HG03097 (cell line): ENCODE data around the gene MRC2.
"Not testable (repeated sequence)": the region's sequence is repeated elsewhere in the genome, so short reads cannot be mapped to it uniquely, and the experiment has no call there.

Experiments used
- ATAC-seq: cut with Tn5 transposase; IDR thresholded peaks from one replicate; pipeline ENCODE4 v1.9.1; 2021; ENCODE audit not compliant: unreplicated experiment, low FRiP score

Gene MRC2

GRCh38 chr17:62676231-62676943 lies 48.9 kb downstream of the MRC2 start:
- no peak for ATAC-seq

GRCh38 chr17:62676952-62677596 lies 49.6 kb downstream of the MRC2 start:
- no peak for ATAC-seq

- no peak for ATAC-seq
Observed at GRCh38 chr17:62678214-62678919, 50.9 kb downstream of the MRC2 start.

- no peak for ATAC-seq
Observed at GRCh38 chr17:62679866-62680377, 52.5 kb downstream of the MRC2 start.

GRCh38 chr17:62680541-62681052 lies 53.1 kb downstream of the MRC2 start:
- ATAC-seq = no peak

- ATAC-seq = no peak
Observed at GRCh38 chr17:62681061-62681938, 53.8 kb downstream of the MRC2 start.

- no peak for ATAC-seq
Observed at GRCh38 chr17:62681939-62682381, 54.5 kb downstream of the MRC2 start.

GRCh38 chr17:62684179-62684578 lies 56.7 kb downstream of the MRC2 start:
- ATAC-seq = no peak

- ATAC-seq = no peak
Observed at GRCh38 chr17:62687997-62688396, 60.5 kb downstream of the MRC2 start.

GRCh38 chr17:62688398-62689160 lies 61.1 kb downstream of the MRC2 start:
- ATAC-seq = no peak

- ATAC-seq = no peak
Observed at GRCh38 chr17:62689441-62690167, 62.1 kb downstream of the MRC2 start.

GRCh38 chr17:62690168-62690897 lies 62.9 kb downstream of the MRC2 start:
- ATAC-seq = no peak

- ATAC-seq = not testable (repeated sequence)
Observed at GRCh38 chr17:62691589-62691915, 64.1 kb downstream of the MRC2 start.

- no peak for ATAC-seq
Observed at GRCh38 chr17:62692159-62692651, 64.7 kb downstream of the MRC2 start.

- ATAC-seq = no peak
Observed at GRCh38 chr17:62692721-62693431, 65.4 kb downstream of the MRC2 start.

- ATAC-seq = no peak
Observed at GRCh38 chr17:62693616-62694409, 66.3 kb downstream of the MRC2 start.
